Measurements from ENCODE around the gene HLA-F. TPM values are rescaled to one million over a fixed set of nuclear protein-coding genes. Genes with fewer than 3 reads are reported as not detected.
A peak's percentile ranks its signal among the peaks of the same experiment; 100 is the strongest.

The HLA-F gene
- total RNA-seq: 633 TPM

DNA sequence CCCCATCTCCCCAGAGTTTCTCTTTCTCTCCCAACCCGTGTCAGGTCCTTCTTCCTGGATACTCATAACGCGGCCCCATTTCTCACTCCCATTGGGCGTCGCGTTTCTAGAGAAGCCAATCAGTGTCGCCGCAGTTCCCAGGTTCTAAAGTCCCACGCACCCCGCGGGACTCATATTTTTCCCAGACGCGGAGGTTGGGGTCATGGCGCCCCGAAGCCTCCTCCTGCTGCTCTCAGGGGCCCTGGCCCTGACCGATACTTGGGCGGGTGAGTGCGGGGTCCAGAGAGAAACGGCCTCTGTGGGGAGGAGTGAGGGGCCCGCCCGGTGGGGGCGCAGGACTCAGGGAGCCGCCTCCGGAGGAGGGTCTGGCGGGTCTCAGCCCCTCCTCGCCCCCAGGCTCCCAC lies at the start of gene HLA-F:
Gene HLA-F, plus strand, starts transcription at position 173 of the 404 bp plus-strand sequence. Its CDS starts 30 bp downstream, at position 203.
- Histone ChIP-seq H3K4me3 (ENCODE audit: low read length) (peak within 1 kb of the TSS; percentile 100), H3K9me3 (ENCODE audit: low read depth, low read length) (no peaks in the 10 kb centered on the region), H3K4me1 (ENCODE audit: insufficient read depth, low read length) (peaks cover 49% of the 10 kb centered on the region), H3K27me3 (ENCODE audit: insufficient read depth, low read length) (no peaks in the 10 kb centered on the region)

- H3K27me3 ChIP-seq (ENCODE audit: insufficient read depth, low read length): peaks cover 8% of the 10 kb centered on the region
- H3K4me3 ChIP-seq (ENCODE audit: low read length): no peak overlapping the region
These were observed 49.2 kb upstream of the HLA-F start for GRCh38 chr6:29674008-29674407.

GRCh38 chr6:29675561-29675960 lies 47.7 kb upstream of the HLA-F start:
- Histone ChIP-seq H3K4me3 (ENCODE audit: low read length) (no peak overlapping the region), H3K27me3 (ENCODE audit: insufficient read depth, low read length) (peaks cover 8% of the 10 kb centered on the region), H3K9me3 (ENCODE audit: low read depth, low read length) (no peaks in the 10 kb centered on the region), H3K4me1 (ENCODE audit: insufficient read depth, low read length) (no peaks in the 10 kb centered on the region)

More at GRCh38 chr6:29674008-29674407, 49.2 kb upstream of the HLA-F start:
- no peaks in the 10 kb centered on the region for H3K9me3 ChIP-seq (ENCODE audit: low read depth, low read length)
- no peaks in the 10 kb centered on the region for H3K4me1 ChIP-seq (ENCODE audit: insufficient read depth, low read length)

DNA sequence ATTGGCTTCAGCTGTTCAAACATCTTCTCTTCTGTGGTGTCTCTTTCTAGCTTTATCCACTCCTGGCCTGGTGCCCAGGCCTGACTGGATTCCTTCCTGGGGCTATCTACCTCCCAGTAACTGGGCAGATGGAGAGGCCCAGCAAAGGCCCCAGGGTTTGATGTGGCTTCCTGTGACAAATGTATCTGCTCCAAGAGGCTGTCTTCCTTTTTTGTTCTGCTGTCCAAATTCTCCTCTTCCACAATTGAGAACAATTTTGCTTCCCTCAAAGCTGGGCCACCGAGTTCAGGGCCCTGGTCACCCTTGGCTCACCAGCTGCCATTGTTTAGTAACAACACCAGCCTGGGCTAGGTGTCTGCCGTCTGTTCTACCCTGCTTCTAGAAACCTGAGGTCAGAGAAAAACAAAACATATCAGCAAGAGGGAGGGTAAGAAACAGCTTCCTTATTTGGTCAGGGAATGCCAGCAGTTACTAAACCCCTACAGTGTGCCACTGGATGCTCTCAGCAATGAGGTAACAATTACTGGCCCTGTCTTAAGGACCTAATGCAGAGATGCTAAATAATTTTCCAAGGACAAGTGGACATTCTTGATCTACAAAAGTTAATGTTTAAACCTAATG lies 46.1 kb upstream of the HLA-F start:
- H3K4me3 ChIP-seq (ENCODE audit: low read length): no peak overlapping the region
- no peaks in the 10 kb centered on the region for H3K27me3 ChIP-seq (ENCODE audit: insufficient read depth, low read length)
- no peaks in the 10 kb centered on the region for H3K4me1 ChIP-seq (ENCODE audit: insufficient read depth, low read length)
- H3K9me3 ChIP-seq (ENCODE audit: low read depth, low read length): no peaks in the 10 kb centered on the region

GRCh38 chr6:29678114-29678513 lies 45.1 kb upstream of the HLA-F start:
- H3K4me1 ChIP-seq (ENCODE audit: insufficient read depth, low read length): no peaks in the 10 kb centered on the region
- no peaks in the 10 kb centered on the region for H3K27me3 ChIP-seq (ENCODE audit: insufficient read depth, low read length)
- H3K4me3 ChIP-seq (ENCODE audit: low read length): no peak overlapping the region
- H3K9me3 ChIP-seq (ENCODE audit: low read depth, low read length): no peaks in the 10 kb centered on the region

DNA sequence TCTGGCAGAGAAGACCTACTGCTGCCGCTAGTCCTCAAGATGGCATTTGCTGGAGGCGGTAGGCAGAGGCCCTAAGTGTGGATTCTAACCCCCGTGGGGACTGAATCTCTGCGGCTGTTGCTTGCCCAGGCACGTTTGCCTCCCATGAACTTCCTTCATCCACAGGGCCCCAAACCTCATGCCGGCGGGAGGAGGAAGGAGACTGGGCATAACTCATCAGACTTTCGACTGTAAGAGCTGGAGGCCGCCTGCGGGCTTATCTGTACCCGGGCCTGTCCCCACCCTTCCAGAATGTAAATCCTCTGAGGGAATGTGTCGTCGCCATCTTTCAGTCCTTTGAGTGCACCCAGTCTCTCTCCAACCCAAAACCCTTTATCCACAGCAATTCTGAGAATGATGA lies 43.3 kb upstream of the HLA-F start:
- Histone ChIP-seq H3K27me3 (ENCODE audit: insufficient read depth, low read length) (no peaks in the 10 kb centered on the region), H3K4me1 (ENCODE audit: insufficient read depth, low read length) (no peaks in the 10 kb centered on the region), H3K9me3 (ENCODE audit: low read depth, low read length) (no peaks in the 10 kb centered on the region), H3K4me3 (ENCODE audit: low read length) (no peak overlapping the region)

- Histone ChIP-seq H3K4me1 (ENCODE audit: insufficient read depth, low read length) (no peaks in the 10 kb centered on the region), H3K4me3 (ENCODE audit: low read length) (no peak overlapping the region), H3K27me3 (ENCODE audit: insufficient read depth, low read length) (no peaks in the 10 kb centered on the region), H3K9me3 (ENCODE audit: low read depth, low read length) (no peaks in the 10 kb centered on the region)
These were observed 42.8 kb upstream of the HLA-F start for GRCh38 chr6:29680416-29680815.

- H3K4me1 ChIP-seq (ENCODE audit: insufficient read depth, low read length): no peaks in the 10 kb centered on the region
- H3K4me3 ChIP-seq (ENCODE audit: low read length): no peak within 1 kb of the TSS
- H3K27me3 ChIP-seq (ENCODE audit: insufficient read depth, low read length): no peaks in the 10 kb centered on the region
- no peaks in the 10 kb centered on the region for H3K9me3 ChIP-seq (ENCODE audit: low read depth, low read length)
These were observed 42.3 kb upstream of the HLA-F start, which contains the start of gene ZFP57 for GRCh38 chr6:29680904-29681303. ZFP57 (minus strand) TSS chr6:29681152; CDS start chr6:29677003, 4,149 bp downstream.

GRCh38 chr6:29681811-29682210 lies 41.4 kb upstream of the HLA-F start:
- no peaks in the 10 kb centered on the region for H3K4me1 ChIP-seq (ENCODE audit: insufficient read depth, low read length)
- H3K9me3 ChIP-seq (ENCODE audit: low read depth, low read length): no peaks in the 10 kb centered on the region
- H3K27me3 ChIP-seq (ENCODE audit: insufficient read depth, low read length): no peaks in the 10 kb centered on the region
- no peak overlapping the region for H3K4me3 ChIP-seq (ENCODE audit: low read length)

GRCh38 chr6:29685718-29686326 lies 37.4 kb upstream of the HLA-F start:
- Histone ChIP-seq H3K4me1 (ENCODE audit: insufficient read depth, low read length) (no peaks in the 10 kb centered on the region), H3K9me3 (ENCODE audit: low read depth, low read length) (no peaks in the 10 kb centered on the region), H3K4me3 (ENCODE audit: low read length) (no peak overlapping the region), H3K27me3 (ENCODE audit: insufficient read depth, low read length) (no peaks in the 10 kb centered on the region)

DNA sequence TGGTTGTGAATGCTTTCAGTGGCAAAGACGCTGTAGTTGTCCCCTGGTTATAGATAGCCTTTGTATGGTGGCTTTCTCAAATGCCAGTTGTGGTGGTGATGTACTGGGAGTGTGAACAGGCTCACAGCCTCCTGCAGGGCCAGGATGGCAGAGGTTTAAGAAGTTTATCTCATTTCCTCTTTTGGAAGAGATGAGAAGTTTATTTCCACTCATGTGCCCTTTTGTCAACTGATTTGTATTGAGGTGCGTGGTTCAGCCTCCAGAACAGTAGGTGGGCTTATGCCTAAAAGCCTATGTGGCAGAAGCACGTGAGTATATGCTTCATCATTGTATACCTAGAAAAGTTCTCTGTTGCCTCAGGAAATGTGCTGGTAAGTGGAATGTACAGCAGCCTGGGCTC lies 28.6 kb upstream of the HLA-F start:
- H3K4me3 ChIP-seq (ENCODE audit: low read length): no peak overlapping the region
- no peaks in the 10 kb centered on the region for H3K4me1 ChIP-seq (ENCODE audit: insufficient read depth, low read length)
- no peaks in the 10 kb centered on the region for H3K27me3 ChIP-seq (ENCODE audit: insufficient read depth, low read length)
- H3K9me3 ChIP-seq (ENCODE audit: low read depth, low read length): no peaks in the 10 kb centered on the region

DNA sequence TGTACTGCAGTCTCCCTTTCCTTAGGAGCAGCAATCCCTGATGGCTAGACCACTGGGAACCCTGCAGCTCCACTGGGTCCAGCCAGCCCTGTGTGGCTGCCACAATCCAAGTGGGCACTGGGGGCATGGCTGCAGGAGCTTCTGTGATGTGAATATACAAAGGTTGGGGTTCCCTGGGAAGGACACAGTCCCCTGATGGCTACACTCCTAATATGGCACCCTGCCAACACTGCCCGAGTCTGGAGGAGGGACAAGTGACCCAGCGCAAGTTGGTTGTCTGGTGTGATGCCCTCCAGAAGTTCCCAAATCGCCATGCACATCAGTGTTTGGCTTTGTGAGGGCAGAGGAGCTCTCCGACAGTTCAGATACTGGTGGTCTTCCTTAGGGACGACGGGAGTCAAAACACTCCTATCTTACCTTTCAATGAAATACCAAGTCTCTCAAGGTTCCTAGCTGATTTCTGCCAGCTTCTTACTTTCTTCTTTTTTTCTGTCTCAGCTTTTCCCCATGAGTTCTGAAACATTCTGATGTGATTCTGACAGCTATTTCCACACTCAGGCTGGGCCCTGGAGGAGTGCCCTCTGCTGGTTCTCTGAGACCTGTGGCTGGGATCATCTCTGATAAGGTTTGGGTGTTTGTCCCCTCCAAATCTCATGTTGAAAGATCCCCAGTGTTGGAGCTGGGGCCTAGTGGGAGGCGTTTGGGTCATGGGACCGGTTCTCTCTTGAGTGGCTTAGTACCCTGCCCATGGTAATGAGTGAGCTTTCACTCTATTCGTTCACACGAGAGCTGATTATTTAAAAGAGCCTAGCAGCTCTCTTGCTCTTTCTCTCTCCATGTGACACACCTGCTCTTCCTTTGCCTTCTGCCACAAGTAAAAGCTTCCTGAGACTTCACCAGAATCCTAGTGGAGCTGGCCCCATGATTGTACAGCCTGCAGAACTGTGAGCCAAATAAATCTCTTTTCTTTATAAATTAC lies 26.8 kb upstream of the HLA-F start:
- Histone ChIP-seq H3K4me1 (ENCODE audit: insufficient read depth, low read length) (no peaks in the 10 kb centered on the region), H3K4me3 (ENCODE audit: low read length) (no peak overlapping the region), H3K27me3 (ENCODE audit: insufficient read depth, low read length) (peaks cover 3% of the 10 kb centered on the region), H3K9me3 (ENCODE audit: low read depth, low read length) (no peaks in the 10 kb centered on the region)

DNA sequence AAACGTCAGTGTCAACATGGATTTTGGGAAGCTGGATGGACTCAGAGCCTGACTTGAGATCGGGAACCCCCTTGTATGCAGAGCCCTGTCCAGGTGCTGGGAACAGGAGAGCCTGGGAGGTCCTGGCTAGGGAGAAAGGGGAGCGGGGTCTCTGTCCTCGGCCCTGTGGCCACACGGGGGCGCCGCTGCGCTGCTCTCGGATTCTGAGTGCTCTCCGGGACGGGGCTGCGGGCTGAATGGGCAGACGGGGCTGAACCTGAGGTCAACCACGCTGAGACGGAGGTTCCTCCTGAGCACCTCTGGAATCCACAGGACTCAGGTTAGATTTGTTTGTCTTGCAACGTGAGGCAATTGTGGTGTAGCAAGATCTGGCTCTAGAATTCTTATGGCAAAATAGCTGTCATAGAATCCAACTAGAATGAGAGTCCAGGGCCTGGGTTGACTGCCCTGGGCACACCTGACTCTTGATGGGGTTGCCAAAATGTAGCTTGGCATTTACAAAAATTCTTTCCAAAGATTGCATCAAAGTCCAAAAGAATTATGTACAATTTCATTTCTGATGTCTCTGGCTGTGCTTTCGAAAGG lies 20.6 kb upstream of the HLA-F start:
- H3K4me1 ChIP-seq (ENCODE audit: insufficient read depth, low read length): peaks cover 8% of the 10 kb centered on the region
- no peak overlapping the region for H3K4me3 ChIP-seq (ENCODE audit: low read length)
- H3K9me3 ChIP-seq (ENCODE audit: low read depth, low read length): no peaks in the 10 kb centered on the region
- H3K27me3 ChIP-seq (ENCODE audit: insufficient read depth, low read length): peaks cover 10% of the 10 kb centered on the region

DNA sequence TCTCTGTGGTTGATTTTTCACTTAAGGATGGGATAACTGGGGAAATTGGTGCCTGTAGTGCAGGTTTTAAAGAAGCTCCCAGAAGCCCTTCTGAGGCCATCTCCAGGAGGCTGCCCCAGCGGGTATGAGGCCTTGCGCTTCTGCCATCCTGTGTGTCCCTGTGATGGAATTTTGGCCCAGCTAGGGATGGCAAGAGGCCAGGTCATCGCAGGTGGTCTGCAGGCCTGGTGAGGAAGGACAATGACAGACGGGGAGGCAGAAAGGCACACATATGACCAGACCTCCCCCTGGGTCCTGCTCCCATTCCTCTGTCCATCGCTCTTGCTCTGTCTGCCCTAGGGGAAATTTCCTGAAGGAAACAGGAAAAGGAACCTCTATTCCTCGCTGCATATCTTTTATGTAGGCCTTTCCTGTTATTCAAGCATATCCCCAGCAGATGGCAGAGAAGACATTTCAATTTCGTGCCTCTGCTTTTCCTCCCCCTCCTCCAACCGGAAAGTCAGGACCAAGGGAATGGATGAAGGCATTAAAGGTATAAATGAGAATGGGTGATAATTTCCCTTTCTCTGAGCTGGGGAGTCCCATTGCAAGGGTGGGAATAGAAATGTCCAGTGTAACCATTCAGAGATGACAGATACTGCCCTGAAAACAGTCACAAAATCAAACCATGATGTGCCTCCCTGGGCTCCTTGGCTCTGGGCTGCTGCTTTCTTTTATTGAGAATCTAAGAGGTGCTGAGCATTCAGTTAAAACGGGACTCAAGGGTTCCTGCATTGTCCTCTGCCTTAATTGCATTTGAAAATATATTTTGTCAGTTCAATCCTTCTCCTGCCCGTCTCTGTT lies 17.6 kb upstream of the HLA-F start:
- peaks cover 34% of the 10 kb centered on the region for H3K4me1 ChIP-seq (ENCODE audit: insufficient read depth, low read length)
- H3K9me3 ChIP-seq (ENCODE audit: low read depth, low read length): no peaks in the 10 kb centered on the region
- no peak overlapping the region for H3K4me3 ChIP-seq (ENCODE audit: low read length)
- H3K27me3 ChIP-seq (ENCODE audit: insufficient read depth, low read length): peaks cover 9% of the 10 kb centered on the region

Data from mononuclear cell (primary cell).